PC-9 (cell line): ENCODE results near the gene SEC16A.

Experiments
- EZH2 ChIP-seq: fragments of 200-600 bp; sonication (generic); IDR thresholded peaks from 2 replicates; pipeline ENCODE4 v1.8.0; 2017; ENCODE audit warnings: antibody characterized with exemption, low read depth
- TF ChIP-seq, protein P1 (sequence below): fragments of 200-600 bp; sonication (generic); conservative IDR thresholded peaks from 2 replicates; pipeline ENCODE4 v1.6.1; 2017; ENCODE audit warnings: mixed run types, antibody characterized with exemption, mild to moderate bottlenecking, moderate library complexity

DNA sequence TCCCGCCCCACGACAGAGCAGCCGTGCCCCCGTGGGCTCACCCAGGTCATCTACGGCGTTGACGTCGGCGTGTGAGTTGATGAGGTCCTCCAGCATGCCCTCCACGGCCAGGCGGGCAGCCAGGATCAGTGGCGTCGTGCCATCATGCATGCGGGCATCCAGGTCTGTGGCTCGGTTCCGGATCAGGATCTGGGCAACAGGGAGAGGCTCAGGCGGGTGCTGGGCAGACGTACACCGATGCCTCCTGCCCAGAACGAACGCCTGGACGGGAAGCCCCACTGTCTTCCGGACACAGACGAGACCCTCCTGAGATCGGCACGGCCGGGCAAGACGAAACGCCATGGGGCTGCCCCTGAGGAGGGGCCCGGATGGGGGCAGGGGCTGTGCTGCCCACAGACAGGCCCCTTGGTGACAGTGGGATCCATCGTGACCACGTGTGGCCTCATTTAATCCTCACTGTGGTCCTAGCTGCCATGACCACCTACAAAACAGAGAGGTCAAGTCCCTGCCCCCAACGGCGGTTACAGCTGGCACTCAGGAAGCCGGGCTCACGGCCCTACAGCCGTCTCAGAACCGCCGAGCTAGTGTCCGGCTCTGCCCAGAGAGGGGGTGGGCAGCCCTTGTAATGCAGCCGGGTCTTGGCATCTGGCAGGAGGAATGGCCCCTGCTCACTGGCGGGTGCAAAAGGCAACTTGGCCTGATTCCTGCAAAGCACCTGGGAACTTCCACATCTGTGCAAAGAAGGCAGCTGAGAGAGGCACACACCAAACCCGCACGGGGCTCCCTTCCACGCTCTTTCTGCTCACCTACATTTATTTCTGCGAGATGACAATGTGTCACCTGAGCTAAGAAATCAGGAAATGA is 16.5 kb upstream of the SEC16A start:
- TF ChIP-seq, protein P1, sequence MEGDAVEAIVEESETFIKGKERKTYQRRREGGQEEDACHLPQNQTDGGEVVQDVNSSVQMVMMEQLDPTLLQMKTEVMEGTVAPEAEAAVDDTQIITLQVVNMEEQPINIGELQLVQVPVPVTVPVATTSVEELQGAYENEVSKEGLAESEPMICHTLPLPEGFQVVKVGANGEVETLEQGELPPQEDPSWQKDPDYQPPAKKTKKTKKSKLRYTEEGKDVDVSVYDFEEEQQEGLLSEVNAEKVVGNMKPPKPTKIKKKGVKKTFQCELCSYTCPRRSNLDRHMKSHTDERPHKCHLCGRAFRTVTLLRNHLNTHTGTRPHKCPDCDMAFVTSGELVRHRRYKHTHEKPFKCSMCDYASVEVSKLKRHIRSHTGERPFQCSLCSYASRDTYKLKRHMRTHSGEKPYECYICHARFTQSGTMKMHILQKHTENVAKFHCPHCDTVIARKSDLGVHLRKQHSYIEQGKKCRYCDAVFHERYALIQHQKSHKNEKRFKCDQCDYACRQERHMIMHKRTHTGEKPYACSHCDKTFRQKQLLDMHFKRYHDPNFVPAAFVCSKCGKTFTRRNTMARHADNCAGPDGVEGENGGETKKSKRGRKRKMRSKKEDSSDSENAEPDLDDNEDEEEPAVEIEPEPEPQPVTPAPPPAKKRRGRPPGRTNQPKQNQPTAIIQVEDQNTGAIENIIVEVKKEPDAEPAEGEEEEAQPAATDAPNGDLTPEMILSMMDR = no peak
- no peak for TF ChIP-seq EZH2
